ENCODE measurements around the gene KRTAP9-3.
"Not testable (repeated sequence)": the region's sequence is repeated elsewhere in the genome, so short reads cannot be mapped to it uniquely, and the experiment has no call there.

Gene KRTAP9-3

GRCh38 chr17:41232399-41233105 is at the start of gene KRTAP9-3:
TSS of gene KRTAP9-3 (plus strand) at chr17:41232449. CDS start at chr17:41232502, 53 bp downstream.
- H3K27me3 Mint-ChIP-seq; H3K4me1 Mint-ChIP-seq (ENCODE audit: low read depth); H3K27ac Mint-ChIP-seq; H3K36me3 Mint-ChIP-seq (ENCODE audit: low read depth); H3K4me3 Mint-ChIP-seq; H3K9me3 Mint-ChIP-seq: not testable (repeated sequence)

GRCh38 chr17:41184480-41184961 is 47.7 kb upstream of the KRTAP9-3 start, which contains the start of gene KRTAP4-1:
TSS of gene KRTAP4-1 (minus strand) at chr17:41184911. CDS start at chr17:41184854, 57 bp downstream.
- Mint-ChIP-seq H3K27ac (no peak within 1 kb of the TSS), H3K4me3 (no peak within 1 kb of the TSS), H3K9me3 (no peaks in the 10 kb centered on the region)

DNA sequence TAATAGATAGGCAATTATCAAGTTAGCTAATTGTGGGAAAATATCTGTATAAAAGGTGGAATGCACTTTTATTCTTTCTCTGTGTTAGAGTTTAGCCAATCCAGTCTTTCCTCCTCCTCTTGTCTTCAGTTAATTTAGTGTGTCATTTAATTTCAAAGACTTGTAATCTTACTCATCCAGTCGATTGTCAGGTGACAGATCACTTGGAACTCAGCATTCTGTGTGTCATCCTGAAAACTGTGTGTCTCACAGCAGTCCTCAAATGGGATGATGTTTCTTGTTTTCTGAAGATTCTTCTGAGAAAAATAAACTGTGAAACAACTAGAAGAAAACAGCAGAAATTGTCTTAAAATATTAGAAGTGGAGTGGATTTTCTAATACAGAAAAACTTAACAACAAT is 47.2 kb upstream of the KRTAP9-3 start:
- Mint-ChIP-seq H3K9me3 (no peaks in the 10 kb centered on the region), H3K27ac (no peak overlapping the region), H3K4me1 (ENCODE audit: low read depth) (no peaks in the 10 kb centered on the region), H3K36me3 (ENCODE audit: low read depth) (no peaks in the 10 kb centered on the region), H3K4me3 (no peak overlapping the region), H3K27me3 (no peaks in the 10 kb centered on the region)

More at GRCh38 chr17:41184480-41184961, 47.7 kb upstream of the KRTAP9-3 start, which contains the start of gene KRTAP4-1:
- no peaks in the 10 kb centered on the region for H3K4me1 Mint-ChIP-seq (ENCODE audit: low read depth)
- H3K36me3 Mint-ChIP-seq (ENCODE audit: low read depth): no peaks in the 10 kb centered on the region
- no peaks in the 10 kb centered on the region for H3K27me3 Mint-ChIP-seq

GRCh38 chr17:41186872-41187271 is 45.4 kb upstream of the KRTAP9-3 start:
- Mint-ChIP-seq H3K36me3 (ENCODE audit: low read depth) (no peaks in the 10 kb centered on the region), H3K4me3 (no peak overlapping the region), H3K9me3 (no peaks in the 10 kb centered on the region), H3K27ac (no peak overlapping the region), H3K27me3 (peaks cover 7% of the 10 kb centered on the region), H3K4me1 (ENCODE audit: low read depth) (no peaks in the 10 kb centered on the region)

- H3K4me3 Mint-ChIP-seq; H3K27me3 Mint-ChIP-seq; H3K9me3 Mint-ChIP-seq; H3K4me1 Mint-ChIP-seq (ENCODE audit: low read depth); H3K27ac Mint-ChIP-seq; H3K36me3 Mint-ChIP-seq (ENCODE audit: low read depth): not testable (repeated sequence)
Observed at GRCh38 chr17:41189837-41190318, 42.4 kb upstream of the KRTAP9-3 start, which contains the start of gene KRTAP9-1. TSS of gene KRTAP9-1 (plus strand) at chr17:41189887. CDS start at chr17:41189887, 0 bp downstream.

DNA sequence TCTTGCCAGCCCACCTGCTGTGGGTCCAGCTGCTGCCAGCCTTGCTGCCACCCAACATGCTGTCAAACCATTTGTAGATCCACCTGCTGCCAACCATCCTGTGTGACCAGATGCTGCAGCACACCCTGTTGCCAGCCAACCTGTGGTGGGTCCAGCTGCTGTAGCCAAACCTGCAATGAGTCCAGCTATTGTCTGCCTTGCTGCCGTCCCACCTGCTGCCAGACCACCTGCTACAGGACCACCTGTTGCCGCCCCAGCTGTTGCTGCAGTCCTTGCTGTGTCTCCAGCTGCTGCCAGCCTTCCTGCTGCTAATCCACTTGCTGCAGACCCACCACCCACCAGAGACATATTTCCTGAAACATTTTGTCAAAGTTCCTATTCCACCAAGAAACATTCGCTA is 41.9 kb upstream of the KRTAP9-3 start:
- Mint-ChIP-seq H3K4me1 (ENCODE audit: low read depth) (no peaks in the 10 kb centered on the region), H3K36me3 (ENCODE audit: low read depth) (no peaks in the 10 kb centered on the region), H3K27me3 (peaks cover 7% of the 10 kb centered on the region), H3K4me3 (no peak overlapping the region), H3K27ac (no peak overlapping the region), H3K9me3 (no peaks in the 10 kb centered on the region)

GRCh38 chr17:41196068-41196467 is 36.2 kb upstream of the KRTAP9-3 start:
- no peak overlapping the region for H3K27ac Mint-ChIP-seq
- H3K36me3 Mint-ChIP-seq (ENCODE audit: low read depth): no peaks in the 10 kb centered on the region
- no peaks in the 10 kb centered on the region for H3K27me3 Mint-ChIP-seq
- no peak overlapping the region for H3K4me3 Mint-ChIP-seq
- no peaks in the 10 kb centered on the region for H3K4me1 Mint-ChIP-seq (ENCODE audit: low read depth)
- no peaks in the 10 kb centered on the region for H3K9me3 Mint-ChIP-seq

- no peak overlapping the region for H3K4me3 Mint-ChIP-seq
- H3K4me1 Mint-ChIP-seq (ENCODE audit: low read depth): no peaks in the 10 kb centered on the region
- H3K9me3 Mint-ChIP-seq: no peaks in the 10 kb centered on the region
- H3K36me3 Mint-ChIP-seq (ENCODE audit: low read depth): no peaks in the 10 kb centered on the region
- no peaks in the 10 kb centered on the region for H3K27me3 Mint-ChIP-seq
- no peak overlapping the region for H3K27ac Mint-ChIP-seq
Observed at GRCh38 chr17:41199421-41200078, 32.7 kb upstream of the KRTAP9-3 start.

- no peak overlapping the region for H3K4me3 Mint-ChIP-seq
Observed at GRCh38 chr17:41211845-41212466, 20.3 kb upstream of the KRTAP9-3 start.

DNA sequence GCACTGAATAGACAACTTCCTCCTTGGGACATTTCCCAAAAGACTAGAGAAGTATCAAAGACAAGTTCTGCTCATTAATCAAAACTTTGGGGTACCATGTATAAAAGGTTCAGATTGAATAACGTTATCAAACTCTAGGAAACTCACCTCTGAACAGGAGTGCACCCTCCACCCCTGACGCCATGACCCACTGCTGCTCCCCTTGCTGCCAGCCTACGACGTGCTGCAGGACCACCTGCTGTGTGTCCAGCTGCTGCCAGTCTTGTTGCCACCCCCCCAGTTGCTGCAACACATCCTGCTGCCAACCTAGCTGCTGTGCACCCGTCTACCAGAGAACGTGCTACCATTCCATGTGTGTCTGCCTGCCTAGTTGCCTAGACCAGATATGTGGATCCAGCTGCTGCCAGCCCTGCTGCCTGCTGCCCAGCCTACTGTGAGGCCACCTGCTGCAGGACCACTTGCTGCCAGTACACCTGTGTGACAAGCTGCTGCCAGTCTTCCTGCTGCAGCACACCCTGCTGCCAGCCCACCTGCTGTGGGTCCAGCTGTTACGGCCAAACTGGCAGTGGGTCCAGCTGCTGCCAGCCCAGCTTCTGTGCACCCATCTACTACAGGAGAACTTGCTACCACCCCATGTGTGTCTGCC is 19.6 kb upstream of the KRTAP9-3 start:
- H3K9me3 Mint-ChIP-seq: no peaks in the 10 kb centered on the region
- peaks cover 12% of the 10 kb centered on the region for H3K4me1 Mint-ChIP-seq (ENCODE audit: low read depth)
- peaks cover 16% of the 10 kb centered on the region for H3K27me3 Mint-ChIP-seq
- no peak overlapping the region for H3K27ac Mint-ChIP-seq
- H3K4me3 Mint-ChIP-seq: no peak overlapping the region
- H3K36me3 Mint-ChIP-seq (ENCODE audit: low read depth): no peaks in the 10 kb centered on the region

More at GRCh38 chr17:41211845-41212466, 20.3 kb upstream of the KRTAP9-3 start:
- H3K4me1 Mint-ChIP-seq (ENCODE audit: low read depth): peaks cover 12% of the 10 kb centered on the region
- H3K36me3 Mint-ChIP-seq (ENCODE audit: low read depth): no peaks in the 10 kb centered on the region
- no peak overlapping the region for H3K27ac Mint-ChIP-seq
- no peaks in the 10 kb centered on the region for H3K9me3 Mint-ChIP-seq
- peaks cover 16% of the 10 kb centered on the region for H3K27me3 Mint-ChIP-seq

DNA sequence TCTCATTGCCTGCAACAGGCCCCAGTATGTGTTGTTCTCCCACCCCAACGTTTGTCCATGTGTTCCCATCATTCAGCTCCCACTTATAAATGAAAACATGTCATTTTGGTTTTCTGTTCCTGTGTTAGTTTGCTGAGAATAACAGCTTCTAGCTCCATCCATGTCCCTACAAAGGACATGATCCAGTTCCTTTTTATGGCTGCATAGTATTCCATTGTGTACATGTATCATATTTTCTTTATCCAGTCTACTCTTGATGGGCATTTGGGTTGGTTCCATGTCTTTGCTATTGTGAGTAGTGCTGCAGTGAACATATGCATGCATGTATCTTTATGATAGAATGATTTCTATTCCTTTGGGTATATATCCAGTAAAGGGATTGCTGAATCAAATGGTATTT is 16.6 kb upstream of the KRTAP9-3 start:
- H3K4me1 Mint-ChIP-seq (ENCODE audit: low read depth): peaks cover 12% of the 10 kb centered on the region
- H3K4me3 Mint-ChIP-seq: no peak overlapping the region
- peaks cover 3% of the 10 kb centered on the region for H3K36me3 Mint-ChIP-seq (ENCODE audit: low read depth)
- H3K9me3 Mint-ChIP-seq: peaks cover 4% of the 10 kb centered on the region
- no peak overlapping the region for H3K27ac Mint-ChIP-seq
- H3K27me3 Mint-ChIP-seq: peaks cover 8% of the 10 kb centered on the region

DNA sequence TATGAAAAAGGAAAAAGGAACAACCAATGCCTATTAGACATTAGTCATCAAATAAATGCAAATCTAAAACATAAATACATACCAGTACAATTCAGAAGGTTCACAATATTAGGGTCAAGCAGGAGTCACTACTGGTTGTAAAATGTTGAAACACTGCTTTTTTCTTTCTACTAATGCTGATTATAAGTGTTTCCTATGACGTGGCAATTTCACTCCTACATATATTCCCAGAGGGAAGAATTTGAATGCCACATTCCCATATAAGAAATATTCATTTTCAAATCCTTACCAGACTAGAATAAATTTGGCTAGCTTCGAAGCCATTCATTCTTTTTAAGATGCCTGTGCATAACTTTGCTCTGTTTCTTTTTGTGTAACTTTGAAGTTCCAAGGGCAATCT is 8.4 kb upstream of the KRTAP9-3 start:
- Mint-ChIP-seq H3K4me1 (ENCODE audit: low read depth) (no peaks in the 10 kb centered on the region), H3K9me3 (peaks cover 4% of the 10 kb centered on the region), H3K36me3 (ENCODE audit: low read depth) (peaks cover 3% of the 10 kb centered on the region), H3K27ac (no peak overlapping the region), H3K27me3 (peaks cover 4% of the 10 kb centered on the region), H3K4me3 (no peak overlapping the region)

DNA sequence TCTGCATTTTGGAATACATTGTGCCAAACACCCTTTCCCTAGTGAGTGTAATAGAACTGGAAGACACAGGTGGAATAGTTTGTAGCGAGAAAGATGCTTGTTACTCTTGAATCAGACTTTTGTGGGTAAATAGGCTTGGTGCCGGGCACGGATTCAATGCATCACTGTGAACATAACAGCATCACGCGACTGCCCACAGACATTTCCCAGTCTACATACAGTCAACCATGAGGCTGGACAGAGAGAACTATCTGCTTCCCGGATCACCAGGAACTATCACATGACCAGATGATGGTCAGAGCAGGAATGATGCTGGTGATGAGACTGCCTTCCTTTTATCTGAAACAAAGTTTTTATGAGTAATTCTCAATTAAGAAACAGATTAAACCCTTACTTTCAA is 6.2 kb upstream of the KRTAP9-3 start:
- no peaks in the 10 kb centered on the region for H3K36me3 Mint-ChIP-seq (ENCODE audit: low read depth)
- no peak overlapping the region for H3K27ac Mint-ChIP-seq

DNA sequence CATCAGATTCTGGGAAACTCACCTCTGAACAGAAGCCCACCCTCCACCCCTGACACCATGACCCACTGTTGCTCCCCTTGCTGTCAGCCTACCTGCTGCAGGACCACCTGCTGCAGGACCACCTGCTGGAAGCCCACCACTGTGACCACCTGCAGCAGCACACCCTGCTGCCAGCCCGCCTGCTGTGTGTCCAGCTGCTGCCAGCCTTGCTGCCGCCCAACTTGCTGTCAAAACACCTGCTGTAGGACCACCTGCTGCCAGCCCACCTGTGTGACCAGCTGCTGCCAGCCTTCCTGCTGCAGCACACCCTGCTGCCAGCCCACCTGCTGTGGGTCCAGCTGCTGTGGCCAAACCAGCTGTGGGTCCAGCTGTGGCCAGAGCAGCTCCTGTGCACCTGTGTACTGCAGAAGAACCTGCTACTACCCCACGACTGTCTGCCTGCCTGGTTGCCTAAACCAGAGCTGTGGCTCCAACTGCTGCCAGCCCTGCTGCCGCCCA is 5.6 kb upstream of the KRTAP9-3 start, which contains the start of gene KRTAP9-2:
TSS of gene KRTAP9-2 (plus strand) at position 51 of the 498 bp plus-strand sequence. CDS start at position 58, 7 bp downstream.
- not testable (repeated sequence) for H3K4me3 Mint-ChIP-seq; H3K27me3 Mint-ChIP-seq; H3K9me3 Mint-ChIP-seq; H3K36me3 Mint-ChIP-seq (ENCODE audit: low read depth); H3K4me1 Mint-ChIP-seq (ENCODE audit: low read depth); H3K27ac Mint-ChIP-seq

More for the DNA sequence above, 6.2 kb upstream of the KRTAP9-3 start:
- Mint-ChIP-seq H3K4me1 (ENCODE audit: low read depth) (no peaks in the 10 kb centered on the region), H3K9me3 (no peaks in the 10 kb centered on the region), H3K27me3 (peaks cover 4% of the 10 kb centered on the region), H3K4me3 (no peak overlapping the region)

All from stimulated activated naive CD8-positive, alpha-beta T cell treated with anti-CD3 and anti-CD28 coated beads, Interleukin-15, Interleukin-2, amounts not matched to agents 100 ng/mL and 50 ng/mL, for 24 hours (primary cell).